Small intestine (tissue), 7 donors: Measurements from ENCODE around the gene TMEM125. TPM values are rescaled to one million over a fixed set of nuclear protein-coding genes. Genes with fewer than 3 reads are reported as not detected.
A peak's percentile ranks its signal among the peaks of the same experiment; 100 is the strongest.

ENCODE experiments used
- DNase-seq, 2 donors: peaks; one replicate each; pipeline versions ENCODE4 v3.0.0 to v3.0.0-alpha.2; 2013
- FAIRE-seq: peaks from 2 replicates; lab custom pipeline; 2012; peaks lifted over from hg19 to GRCh38; lab: Jason Lieb, UNC
- H3K27ac ChIP-seq, 3 donors: one replicate each; pipeline ENCODE4 v1.5.1; 2013; ENCODE audit warnings: low read length in 2 of 3, mild to moderate bottlenecking in 2 of 3, control low read depth in 1 of 3, inconsistent platforms in 1 of 3, low read depth in 1 of 3, moderate library complexity in 1 of 3
- H3K27me3 ChIP-seq, 3 donors: one replicate each; pipeline ENCODE4 v1.6.1; 2013; ENCODE audit warnings: low read length in 3 of 3, inconsistent platforms in 1 of 3; ENCODE audit not compliant: control insufficient read depth in 3 of 3, insufficient read depth in 3 of 3
- H3K36me3 ChIP-seq, 3 donors: one replicate each; pipeline ENCODE4 v1.6.1; 2013; ENCODE audit warnings: low read length in 3 of 3, inconsistent platforms in 1 of 3, low read depth in 1 of 3, mild to moderate bottlenecking in 1 of 3, moderate library complexity in 1 of 3; ENCODE audit not compliant: control insufficient read depth in 3 of 3, insufficient read depth in 2 of 3
- H3K4me1 ChIP-seq, 3 donors: one replicate each; pipeline ENCODE4 v1.6.1; 2013; ENCODE audit warnings: low read length in 2 of 3, inconsistent platforms in 1 of 3, low read depth in 1 of 3, mild to moderate bottlenecking in 1 of 3, moderate library complexity in 1 of 3; ENCODE audit not compliant: control insufficient read depth in 3 of 3, insufficient read depth in 2 of 3
- H3K4me3 ChIP-seq, 3 donors: one replicate each; pipeline ENCODE4 v1.5.1; 2013; ENCODE audit warnings: low read length in 3 of 3, control low read depth in 1 of 3, inconsistent platforms in 1 of 3, low read depth in 1 of 3, mild to moderate bottlenecking in 1 of 3, moderate library complexity in 1 of 3
- H3K9me3 ChIP-seq, 2 donors: one replicate each; pipeline ENCODE4 v1.6.1; 2013; ENCODE audit warnings: low read depth in 1 of 2, low read length in 1 of 2; ENCODE audit not compliant: control insufficient read depth in 2 of 2, insufficient read depth in 1 of 2
- WGBS, 3 donors: extraction: QIAGEN DNeasy Blood & Tissue Kit; methylation state at CpG; one replicate each; pipeline ENCODE4 v1.1.7; 2013; 5-methylcytosine and 5-hydroxymethylcytosine counted together
- polyA plus RNA-seq, 4 donors: library from polyadenylated mRNA; stranded (reverse) in 3 of 4; unstranded in 1 of 4; fragments of 200-250 nt in 3 of 4; fragments of 120-200 nt in 1 of 4; gene quantifications; one replicate each; pipeline versions ENCODE4 v1.2.1 to v1.2.3, GENCODE V29; 2013
- donor health status: healthy with polysubstance abuse.
- donor health status: control.
- donor health status: control.
- donor health status: Bipolar disorder and iron deficiency.
- donor health status: healthy.

Gene TMEM125
- polyA plus RNA-seq, 4 donors, result 38.3 to 94.3 (median 68.5) TPM

DNA sequence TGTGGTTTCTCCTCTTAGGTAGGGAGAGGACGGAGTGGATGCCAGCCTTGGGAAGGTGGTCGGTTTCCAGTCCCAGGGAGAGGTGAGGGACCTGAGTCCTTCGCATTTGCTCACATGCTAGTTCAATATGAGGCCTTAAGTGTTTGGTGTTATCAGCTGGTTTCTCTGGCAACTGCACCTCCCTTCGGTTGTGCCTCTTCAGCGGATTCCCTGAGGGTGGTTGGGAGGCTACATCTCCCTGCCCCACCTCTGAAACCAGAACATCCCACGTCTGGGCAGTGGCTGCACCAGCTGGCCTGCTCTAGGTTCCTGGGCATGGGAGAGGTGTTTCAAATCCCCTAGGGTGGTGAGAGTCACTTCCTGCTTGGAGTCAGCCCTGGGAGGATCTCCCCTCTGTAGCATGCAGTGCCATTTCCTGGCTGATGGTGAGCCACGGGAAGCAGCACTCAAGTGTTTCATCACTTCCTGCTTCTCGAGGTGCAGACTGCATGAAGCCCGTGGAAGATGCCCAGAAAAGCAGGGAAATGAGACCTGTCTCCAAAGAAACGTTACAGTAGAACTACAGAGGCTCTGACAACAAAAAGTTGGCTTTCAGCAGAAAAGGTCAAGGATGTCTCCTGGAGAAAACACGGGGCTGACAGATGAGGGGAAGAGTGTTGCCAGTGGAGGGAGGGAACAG lies 4.5 kb downstream of the TMEM125 start:
- peak; percentile 59 to 82 for DNase-seq

DNA sequence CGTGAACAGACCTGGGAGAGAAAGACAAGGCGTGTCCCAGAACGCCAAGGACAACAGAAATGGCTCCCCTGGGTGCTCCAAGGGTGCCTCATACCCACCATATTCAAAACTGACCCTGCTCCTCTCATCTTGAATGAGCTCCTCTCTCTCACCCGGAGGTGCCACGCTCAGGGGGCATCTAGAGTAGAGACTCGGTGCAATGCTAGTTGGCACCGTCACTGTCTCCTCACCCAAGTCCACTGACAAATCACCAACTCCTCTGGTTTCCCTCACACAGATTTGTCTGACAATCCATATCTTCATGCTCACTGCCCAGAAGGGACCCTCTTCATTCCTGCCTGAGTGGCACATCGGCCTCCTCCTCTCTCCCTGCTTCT lies 5.0 kb downstream of the TMEM125 start:
- H3K27ac ChIP-seq, result peak overlapping the region; percentile 9 to 42 (median 14)
- WGBS, 3 donors, result 63 to 90% (median 72%) methylated on average over 8 of the region's 8 CpGs
- no peak overlapping the region for H3K4me3 ChIP-seq
- peaks cover 0 to 48% (median 12%) of the 10 kb centered on the region in 3 donors for H3K4me1 ChIP-seq
- peaks cover 0 to 32% (median 0%) of the 10 kb centered on the region in 3 donors for H3K36me3 ChIP-seq
- DNase-seq, result no peak
- no peak for FAIRE-seq
- H3K27me3 ChIP-seq, result no peaks in the 10 kb centered on the region
- no peaks in the 10 kb centered on the region for H3K9me3 ChIP-seq

More for the DNA sequence above, 4.5 kb downstream of the TMEM125 start:
- Histone ChIP-seq H3K4me1 (peaks cover 0 to 52% (median 9%) of the 10 kb centered on the region in 3 donors), H3K9me3 (no peaks in the 10 kb centered on the region), H3K27ac (peak overlapping the region; percentile 25 to 55 (median 42)), H3K27me3 (no peaks in the 10 kb centered on the region), H3K36me3 (peaks cover 0 to 27% (median 0%) of the 10 kb centered on the region in 3 donors), H3K4me3 (no peak overlapping the region)
- FAIRE-seq, result no peak
- WGBS, 3 donors, result 35 to 47% (median 36%) methylated on average over 11 of the region's 11 CpGs

DNA sequence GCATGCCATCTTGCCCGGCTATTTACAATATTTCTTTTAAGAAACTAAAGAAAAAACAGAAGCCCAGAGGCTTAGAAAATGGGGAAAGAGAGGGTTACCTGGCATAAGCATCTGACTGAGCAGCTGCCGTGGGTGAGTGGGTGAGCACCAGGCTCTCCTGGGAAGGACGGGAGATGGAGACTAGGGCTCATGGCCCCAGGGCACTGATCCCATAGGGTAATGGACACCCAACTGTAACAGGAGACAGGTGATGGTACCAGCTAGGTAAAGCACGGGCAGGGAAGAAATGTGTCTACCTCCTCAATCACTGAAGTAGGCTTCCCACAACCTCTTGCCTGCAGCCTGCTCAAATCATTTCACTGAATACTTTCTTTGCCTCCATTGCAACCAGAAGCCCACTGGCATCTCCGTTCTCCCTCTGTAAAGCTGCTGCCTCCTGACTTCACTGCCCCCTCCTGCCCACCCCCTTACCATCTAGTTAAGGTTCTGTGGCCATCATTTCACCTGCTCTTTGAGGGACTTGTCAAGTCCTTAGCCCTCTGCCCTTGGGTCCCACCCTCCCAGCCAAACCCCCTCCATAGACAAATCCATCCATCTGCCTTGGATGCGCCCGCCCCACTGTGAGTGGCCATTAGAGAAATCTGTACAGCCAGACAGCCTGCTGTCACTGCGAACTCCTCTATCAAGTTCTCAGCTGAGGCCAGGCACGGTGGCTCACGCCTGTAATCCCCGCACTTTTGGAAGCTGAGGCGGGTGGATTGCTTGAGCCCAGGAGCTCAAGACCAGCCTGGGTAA lies 6.2 kb downstream of the TMEM125 start:
- FAIRE-seq, result no peak
- WGBS, 3 donors, result 78 to 85% (median 79%) methylated on average over 12 of the region's 12 CpGs
- Histone ChIP-seq H3K27me3 (no peaks in the 10 kb centered on the region), H3K4me3 (no peak overlapping the region), H3K9me3 (no peaks in the 10 kb centered on the region), H3K27ac (no peak overlapping the region), H3K4me1 (peaks cover 0 to 40% (median 12%) of the 10 kb centered on the region in 3 donors), H3K36me3 (peaks cover 0 to 42% (median 0%) of the 10 kb centered on the region in 3 donors)
- DNase-seq, result no peak

DNA sequence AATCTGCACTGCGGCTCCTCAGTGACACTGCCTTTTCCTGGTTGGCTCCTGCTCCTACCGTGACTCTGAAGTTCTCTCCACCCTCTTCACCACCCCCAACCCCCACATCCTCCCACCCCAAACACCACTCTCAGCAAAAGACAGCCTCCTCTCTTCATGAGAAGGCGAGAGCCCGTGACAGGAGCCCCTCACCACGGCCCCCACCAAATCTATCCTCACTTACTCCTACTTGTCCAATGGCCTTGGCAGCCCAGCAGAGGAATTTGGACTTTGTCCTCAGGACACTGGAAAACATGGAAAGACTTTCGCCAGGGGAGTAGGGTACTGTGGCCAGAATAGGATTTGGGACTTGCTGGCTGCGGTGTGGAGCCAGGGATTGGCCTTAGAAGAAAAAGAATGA lies 6.9 kb downstream of the TMEM125 start:
- FAIRE-seq (no peak), DNase-seq (peak in 1 of 2 donors; percentile 41)
- Histone ChIP-seq H3K27me3 (no peaks in the 10 kb centered on the region), H3K9me3 (no peaks in the 10 kb centered on the region), H3K36me3 (peaks cover 0 to 48% (median 0%) of the 10 kb centered on the region in 3 donors), H3K4me1 (peaks cover 0 to 34% (median 12%) of the 10 kb centered on the region in 3 donors), H3K27ac (peak overlapping the region in 1 of 3 donors; percentile 21), H3K4me3 (no peak overlapping the region)
- WGBS, 3 donors, result 55 to 62% (median 57%) methylated on average over 7 of the region's 7 CpGs

DNA sequence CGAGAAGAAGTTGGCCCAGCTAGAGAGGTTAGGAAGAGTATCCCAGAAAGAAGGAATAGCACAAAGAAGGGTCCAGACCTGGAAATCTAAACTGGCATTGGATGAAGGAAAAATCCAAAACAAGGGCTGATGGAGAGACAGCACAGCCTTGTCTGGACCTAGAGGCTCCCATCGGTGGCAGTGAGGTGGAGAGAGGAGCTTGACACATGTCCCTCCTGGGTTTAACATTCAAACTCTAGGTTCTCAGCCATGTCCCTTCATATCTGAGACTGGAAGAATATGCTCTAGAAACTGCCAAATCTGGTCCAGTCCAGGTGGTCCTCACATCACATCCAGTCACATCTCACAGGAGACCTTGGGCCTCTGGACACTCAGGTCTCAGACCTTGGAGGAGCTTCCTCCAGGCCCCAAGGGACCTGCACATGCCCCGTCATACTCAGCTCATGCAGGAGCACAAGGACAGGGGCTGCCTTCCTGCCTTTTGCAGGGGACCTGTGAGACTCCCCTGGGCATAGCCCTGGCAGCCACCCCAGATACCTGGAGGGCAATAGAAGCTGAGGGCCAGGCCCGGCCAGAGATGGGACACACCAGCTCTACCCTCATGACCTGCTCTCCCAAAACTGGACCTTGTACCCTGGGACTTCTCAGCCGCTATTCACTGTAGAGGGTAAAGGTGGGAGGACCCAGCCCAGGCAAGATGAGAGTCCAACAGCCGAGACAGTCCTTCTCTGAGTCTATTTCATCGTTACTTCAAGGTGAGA lies 7.5 kb downstream of the TMEM125 start:
- peak overlapping the region in 1 of 3 donors; percentile 21 for H3K27ac ChIP-seq
- peak; percentile 64 to 90 for DNase-seq

DNA sequence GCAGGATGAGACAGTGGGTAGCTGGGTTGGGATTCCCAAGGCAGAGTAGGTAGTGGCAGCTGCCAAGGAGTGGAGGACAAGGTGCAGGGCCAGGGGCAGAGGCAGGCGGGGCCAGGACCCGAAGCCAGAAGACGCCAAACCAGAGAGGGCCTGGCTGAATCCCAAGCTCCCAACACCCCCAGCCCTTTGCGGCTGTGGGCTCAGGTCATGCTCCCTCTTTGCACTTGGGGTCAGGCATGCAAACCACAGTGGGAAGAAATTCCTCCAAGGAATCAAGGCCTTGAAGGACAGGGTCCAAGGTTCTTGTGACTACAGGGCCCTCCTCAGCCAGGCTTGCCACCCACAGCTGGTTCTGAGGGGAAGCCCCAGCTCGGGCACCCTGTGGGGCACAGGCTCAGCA lies 9.4 kb downstream of the TMEM125 start:
- no peak for FAIRE-seq
- H3K27me3 ChIP-seq, result no peaks in the 10 kb centered on the region
- H3K4me3 ChIP-seq, result no peak overlapping the region
- H3K9me3 ChIP-seq, result no peaks in the 10 kb centered on the region
- H3K27ac ChIP-seq, result peak overlapping the region in 1 of 3 donors; percentile 12
- 31 to 77% (median 41%) methylated on average over 5 of the region's 5 CpGs for WGBS, 3 donors
- H3K36me3 ChIP-seq, result peaks cover 0 to 43% (median 0%) of the 10 kb centered on the region in 3 donors
- H3K4me1 ChIP-seq, result peaks cover 0 to 42% (median 12%) of the 10 kb centered on the region in 3 donors
- no peak for DNase-seq

More for the DNA sequence above, 7.5 kb downstream of the TMEM125 start:
- Histone ChIP-seq H3K4me3 (no peak overlapping the region), H3K27me3 (no peaks in the 10 kb centered on the region), H3K9me3 (no peaks in the 10 kb centered on the region), H3K36me3 (peaks cover 0 to 47% (median 0%) of the 10 kb centered on the region in 3 donors), H3K4me1 (peaks cover 0 to 34% (median 12%) of the 10 kb centered on the region in 3 donors)
- FAIRE-seq, result no peak
- WGBS, 3 donors, result 51 to 77% (median 59%) methylated on average over 7 of the region's 7 CpGs

DNA sequence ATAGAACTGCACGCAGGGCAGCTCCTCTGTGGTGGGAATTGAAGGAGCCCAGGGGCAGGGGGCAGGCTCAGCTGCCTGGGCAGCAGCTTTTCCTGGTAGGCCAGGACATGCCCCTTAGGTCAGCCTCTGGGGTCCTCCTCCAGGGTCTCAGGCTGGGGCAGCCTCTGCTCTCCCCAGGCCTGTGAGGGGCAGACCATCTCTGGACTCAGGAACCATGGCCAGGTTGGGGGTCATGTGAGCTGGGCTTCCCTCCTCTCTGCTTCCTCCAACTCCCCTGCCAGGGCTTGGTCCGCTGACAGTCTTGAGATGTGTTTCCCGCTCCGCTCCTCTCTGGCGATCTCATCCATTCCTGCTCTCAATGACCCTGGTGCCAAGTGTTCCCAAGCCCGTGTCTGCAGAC lies 9.9 kb downstream of the TMEM125 start:
- Histone ChIP-seq H3K4me3 (no peak overlapping the region), H3K9me3 (no peaks in the 10 kb centered on the region), H3K27me3 (no peaks in the 10 kb centered on the region), H3K27ac (peak overlapping the region in 1 of 3 donors; percentile 12), H3K4me1 (peaks cover 0 to 38% (median 12%) of the 10 kb centered on the region in 3 donors), H3K36me3 (peaks cover 0 to 43% (median 0%) of the 10 kb centered on the region in 3 donors)
- WGBS, 3 donors, result 92 to 96% (median 93%) methylated on average over 6 of the region's 6 CpGs
- DNase-seq, result no peak
- no peak for FAIRE-seq

DNA sequence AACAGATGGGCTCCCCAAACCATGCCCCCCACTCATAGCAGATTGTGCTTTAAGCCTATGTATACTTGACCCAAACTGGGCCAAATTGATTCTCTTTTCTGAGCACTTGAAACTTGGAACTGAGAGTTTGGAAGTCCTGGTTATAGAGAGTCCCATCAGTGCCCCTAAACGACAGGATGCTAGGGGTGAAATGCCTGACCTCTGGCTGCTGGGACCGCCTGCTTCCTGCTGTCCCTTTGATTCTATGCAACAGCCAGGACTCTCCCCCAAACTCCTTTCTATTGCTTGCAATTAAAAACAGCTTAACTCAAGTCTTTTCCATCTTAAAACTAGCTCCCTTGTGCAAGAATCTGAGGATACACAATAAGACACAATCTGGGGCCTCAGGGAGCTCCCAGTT lies 10.9 kb downstream of the TMEM125 start:
- no peak for DNase-seq
- FAIRE-seq, result no peak
- Histone ChIP-seq H3K27me3 (no peaks in the 10 kb centered on the region), H3K36me3 (peaks cover 0 to 43% (median 0%) of the 10 kb centered on the region in 3 donors), H3K9me3 (no peaks in the 10 kb centered on the region), H3K4me3 (no peak overlapping the region), H3K27ac (no peak overlapping the region), H3K4me1 (peaks cover 0 to 36% (median 12%) of the 10 kb centered on the region in 3 donors)
- 57 to 79% (median 75%) methylated on average over 2 of the region's 2 CpGs for WGBS, 3 donors
